GM23248 (cell line): ENCODE measurements around the gene POLD3. TPM values are rescaled to one million over a fixed set of nuclear protein-coding genes. Genes with fewer than 3 reads are reported as not detected.

Experiments used
- DNase-seq: peaks from one replicate; pipeline ENCODE4 v3.0.0-alpha.2; 2015
- H2AFZ ChIP-seq: fragments of 200-600 bp; sonication (generic); 2 replicates; pipeline ENCODE4 v1.6.1; 2016; ENCODE audit warnings: antibody characterized with exemption
- H3F3A ChIP-seq: fragments of 200-600 bp; sonication (generic); 2 replicates; pipeline ENCODE4 v1.6.1; 2016; ENCODE audit warnings: mild to moderate bottlenecking, antibody characterized with exemption, mixed run types; ENCODE audit not compliant: insufficient read depth
- H3K27ac ChIP-seq: fragments of 200-600 bp; sonication (generic); 2 replicates; pipeline ENCODE4 v1.5.1; 2016; ENCODE audit warnings: mild to moderate bottlenecking
- H3K27me3 ChIP-seq: fragments of 200-600 bp; sonication (generic); replicated peaks from 2 replicates; pipeline ENCODE4 v1.6.1; 2016; ENCODE audit warnings: mild to moderate bottlenecking; ENCODE audit not compliant: insufficient read depth
- H3K36me3 ChIP-seq: fragments of 200-600 bp; sonication (generic); 2 replicates; pipeline ENCODE4 v1.6.1; 2016; ENCODE audit warnings: low read depth, mild to moderate bottlenecking
- H3K4me1 ChIP-seq: fragments of 200-600 bp; sonication (generic); 2 replicates; pipeline ENCODE4 v1.6.1; 2016; ENCODE audit warnings: mild to moderate bottlenecking; ENCODE audit not compliant: insufficient read depth
- H3K4me2 ChIP-seq: fragments of 200-600 bp; sonication (generic); one replicate; pipeline ENCODE4 v1.6.1; 2016; ENCODE audit warnings: mild to moderate bottlenecking; ENCODE audit not compliant: unreplicated experiment
- H3K4me3 ChIP-seq: fragments of 200-600 bp; sonication (generic); 2 replicates; pipeline ENCODE4 v1.5.1; 2016; ENCODE audit warnings: mild to moderate bottlenecking
- H3K79me2 ChIP-seq: fragments of 200-600 bp; sonication (generic); 2 replicates; pipeline ENCODE4 v1.6.1; 2016; ENCODE audit warnings: mild to moderate bottlenecking; ENCODE audit not compliant: insufficient read depth
- H3K9ac ChIP-seq: fragments of 200-600 bp; sonication (generic); 2 replicates; pipeline ENCODE4 v1.6.1; 2016; ENCODE audit warnings: mild to moderate bottlenecking
- H3K9me2 ChIP-seq: fragments of 200-600 bp; sonication (generic); 2 replicates; pipeline ENCODE4 v1.6.1; 2016; ENCODE audit warnings: mixed run types, mild to moderate bottlenecking, moderate library complexity; ENCODE audit not compliant: insufficient read depth
- H3K9me3 ChIP-seq: fragments of 200-600 bp; sonication (generic); one replicate; pipeline ENCODE4 v1.6.1; 2017; ENCODE audit warnings: low read depth
- H4K20me1 ChIP-seq: fragments of 200-600 bp; sonication (generic); 2 replicates; pipeline ENCODE4 v1.6.0; 2016; ENCODE audit not compliant: insufficient read depth
- EZH2 ChIP-seq: fragments of 200-600 bp; sonication (generic); IDR thresholded peaks from 2 replicates; pipeline ENCODE4 v1.6.1; 2018; ENCODE audit warnings: antibody characterized with exemption, mild to moderate bottlenecking; ENCODE audit not compliant: insufficient read depth, poor library complexity, severe bottlenecking
- EZH2phosphoT487 ChIP-seq: fragments of 200-600 bp; sonication (generic); IDR thresholded peaks from 2 replicates; pipeline ENCODE4 v1.6.1; 2018; ENCODE audit warnings: antibody characterized with exemption, moderate library complexity, mild to moderate bottlenecking, low read depth; ENCODE audit not compliant: insufficient read depth
- WGBS, 2 experiments: methylation state at CpG; one replicate each; pipeline ENCODE4 v1.1.6; 2015 to 2017; ENCODE audit warnings: low lambda C conversion rate in 2 of 2, low coverage in 1 of 2; ENCODE audit errors: missing lambda C conversion rate in 2 of 2; 5-methylcytosine and 5-hydroxymethylcytosine counted together
- in situ Hi-C: fragments of 300-500 bp; cut with MboI; formaldehyde crosslinking; loops from 2 replicates; pipeline ENCODE4 v1.15.0; 2020
- polyA plus RNA-seq: library from polyadenylated mRNA; unstranded; fragments of >200 nt; fragmentation: Nextera tagmentation; extraction: Ambion mirVana; gene quantifications from 2 replicates; pipeline ENCODE4 v1.2.1, GENCODE V29; 2016
- total RNA-seq: library from RNA; depleted of rRNA; stranded (reverse); fragments of >200 nt; shearing (Covaris generic); gene quantifications from 2 replicates; pipeline ENCODE4 v1.2.3, GENCODE V29; 2014

POLD3 gene
- total and polyA plus RNA-seq, 2 experiments from 2014 or later: 8.4 to 16.5 TPM

- peaks cover 10% of the 10 kb centered on the region for H3K36me3 ChIP-seq
- H3K79me2 ChIP-seq: no peaks in the 10 kb centered on the region
- DNase-seq: no peak
- 95 to 97% methylated on average over 3 of the region's 3 CpGs for WGBS, 2 experiments
- H3K4me2 ChIP-seq: no peak overlapping the region
- H3F3A ChIP-seq: no peaks in the 10 kb centered on the region
- no peak for TF ChIP-seq EZH2
- TF ChIP-seq EZH2phosphoT487: no peak
- H3K27ac ChIP-seq: no peak overlapping the region
- in situ Hi-C loops: no loop called here
- H2AFZ ChIP-seq: no peak overlapping the region
- no peaks in the 10 kb centered on the region for H3K4me1 ChIP-seq
- H4K20me1 ChIP-seq: no peaks in the 10 kb centered on the region
- H3K9ac ChIP-seq: no peak overlapping the region
- no peaks in the 10 kb centered on the region for H3K27me3 ChIP-seq
- H3K9me3 ChIP-seq: no peaks in the 10 kb centered on the region
- no peak overlapping the region for H3K4me3 ChIP-seq
- H3K9me2 ChIP-seq: no peaks in the 10 kb centered on the region
Observed at GRCh38 chr11:74627381-74627780, 35.0 kb downstream of the POLD3 start.

DNA sequence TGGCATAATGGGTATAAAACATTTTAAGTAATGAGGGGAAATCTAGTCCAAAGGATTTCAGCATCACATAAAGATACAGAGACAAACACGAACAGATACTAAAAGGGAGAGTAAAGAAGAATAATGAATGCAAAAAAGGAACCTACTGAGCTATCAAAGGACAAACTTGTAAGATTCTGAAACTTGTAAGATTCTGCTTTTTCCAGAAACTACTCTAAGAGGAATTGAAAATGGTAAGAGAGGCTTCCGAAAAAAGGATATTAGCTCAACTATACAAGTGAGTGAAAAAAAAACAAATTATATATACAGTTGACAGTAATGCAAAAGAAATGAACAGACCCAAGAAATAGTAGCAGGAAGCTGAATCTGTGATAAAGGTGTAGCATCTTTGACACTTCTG lies 37.7 kb downstream of the POLD3 start:
- no peaks in the 10 kb centered on the region for H3K9me2 ChIP-seq
- H3K4me1 ChIP-seq: peaks cover 6% of the 10 kb centered on the region
- H3K36me3 ChIP-seq: peaks cover 10% of the 10 kb centered on the region
- H2AFZ ChIP-seq: no peak overlapping the region
- no peak for DNase-seq
- no peaks in the 10 kb centered on the region for H3K79me2 ChIP-seq
- no peaks in the 10 kb centered on the region for H3F3A ChIP-seq
- in situ Hi-C loops: no loop called here
- H3K27me3 ChIP-seq: no peaks in the 10 kb centered on the region
- no peaks in the 10 kb centered on the region for H3K9me3 ChIP-seq
- H3K4me3 ChIP-seq: no peak overlapping the region
- H3K9ac ChIP-seq: no peak overlapping the region
- no peak overlapping the region for H3K27ac ChIP-seq
- H3K4me2 ChIP-seq: no peak overlapping the region
- no peak for TF ChIP-seq EZH2
- TF ChIP-seq EZH2phosphoT487: no peak
- 49 to 52% methylated on average over 2 of the region's 2 CpGs for WGBS, 2 experiments
- no peaks in the 10 kb centered on the region for H4K20me1 ChIP-seq

GRCh38 chr11:74633406-74634393 lies 41.3 kb downstream of the POLD3 start:
- Histone ChIP-seq H3K9me2 (no peaks in the 10 kb centered on the region), H3K27me3 (no peaks in the 10 kb centered on the region), H3K4me3 (no peak overlapping the region), H3K27ac (no peak overlapping the region), H4K20me1 (no peaks in the 10 kb centered on the region), H3K36me3 (no peaks in the 10 kb centered on the region), H3K9ac (no peak overlapping the region), H3F3A (peaks cover 22% of the 10 kb centered on the region), H3K4me1 (peaks cover 24% of the 10 kb centered on the region), H3K79me2 (no peaks in the 10 kb centered on the region), H2AFZ (no peak overlapping the region), H3K4me2 (no peak overlapping the region), H3K9me3 (no peaks in the 10 kb centered on the region)
- TF ChIP-seq EZH2phosphoT487 (no peak), EZH2 (no peak)
- 97 to 100% methylated on average over 5 of the region's 5 CpGs for WGBS, 2 experiments
- no peak for DNase-seq
- in situ Hi-C loops: no loop called here

DNA sequence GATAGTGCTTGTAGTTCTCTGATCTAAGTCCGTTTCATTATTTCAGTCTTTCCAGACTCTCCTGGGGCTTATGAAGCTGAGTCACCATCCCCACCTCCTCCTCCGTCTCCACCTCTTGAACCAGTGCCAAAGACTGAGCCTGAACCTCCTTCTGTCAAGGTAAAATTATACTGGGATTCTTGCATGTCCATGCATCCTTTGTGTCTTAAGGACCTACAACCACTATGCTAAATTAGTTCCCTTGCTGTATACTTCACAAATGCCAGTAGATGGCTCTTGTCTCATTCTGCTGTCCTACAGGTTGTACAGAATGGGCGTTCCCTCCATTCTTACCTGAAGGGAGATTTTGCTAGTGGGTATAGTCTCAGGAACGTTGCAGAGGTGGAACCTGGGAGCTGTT lies 42.2 kb downstream of the POLD3 start:
- H3K4me3 ChIP-seq: no peak overlapping the region
- in situ Hi-C loops: no loop called here
- WGBS, 2 experiments: 50 to 51% methylated on average over 4 of the region's 4 CpGs
- no peaks in the 10 kb centered on the region for H3K27me3 ChIP-seq
- no peak overlapping the region for H3K27ac ChIP-seq
- H3K9ac ChIP-seq: no peak overlapping the region
- H3K4me2 ChIP-seq: no peak overlapping the region
- no peaks in the 10 kb centered on the region for H3K79me2 ChIP-seq
- H3F3A ChIP-seq: peaks cover 22% of the 10 kb centered on the region
- no peaks in the 10 kb centered on the region for H4K20me1 ChIP-seq
- no peaks in the 10 kb centered on the region for H3K36me3 ChIP-seq
- peak; percentile 58 for DNase-seq
- H2AFZ ChIP-seq: no peak overlapping the region
- TF ChIP-seq EZH2: no peak
- no peak for TF ChIP-seq EZH2phosphoT487
- no peaks in the 10 kb centered on the region for H3K9me3 ChIP-seq
- H3K9me2 ChIP-seq: no peaks in the 10 kb centered on the region
- peaks cover 24% of the 10 kb centered on the region for H3K4me1 ChIP-seq
